ENCODE results near the gene SNRPB. TPM values are rescaled to one million over a fixed set of nuclear protein-coding genes. Genes with fewer than 3 reads are reported as not detected.

Gene SNRPB
- total and polyA plus RNA-seq, 2 donors (not counting 3 experiments of a cell fraction or from before 2014, with no cell fraction given) = 296 to 340 TPM

DNA sequence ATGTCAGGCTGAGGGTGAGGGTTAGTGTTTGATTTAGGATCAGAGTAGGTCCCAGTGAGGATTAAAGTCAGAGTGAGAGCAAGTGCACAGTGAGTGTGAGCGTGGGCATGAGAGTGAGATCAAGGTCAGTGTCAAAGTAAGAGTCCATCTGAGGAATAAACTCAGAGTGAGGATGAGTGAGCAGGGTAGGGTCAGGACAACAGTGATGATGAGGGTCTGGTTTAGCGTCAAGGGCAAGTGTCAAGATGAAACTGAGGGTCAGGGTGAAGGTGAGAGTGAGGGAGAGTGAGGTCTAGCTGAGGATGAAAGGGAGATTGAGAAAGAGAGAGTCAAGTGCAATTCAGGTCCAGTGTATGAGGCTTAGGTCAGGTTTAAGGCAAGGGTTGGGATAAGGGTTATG, 45.8 kb upstream of the SNRPB start:
- ChIA-PET POLR2A (no interaction called here), CTCF (no interaction called here)
- Histone ChIP-seq H3K9me1 (replicated peaks; ENCODE audit: control insufficient read depth, extremely low read depth, insufficient read depth, low read length) (no peaks in the 10 kb centered on the region), H3K79me2 (ENCODE audit: control insufficient read depth, insufficient read depth, low read length) (no peaks in the 10 kb centered on the region), H4K20me1 (replicated peaks; ENCODE audit: control insufficient read depth, extremely low read depth, insufficient read depth, low read length) (no peaks in the 10 kb centered on the region), H3K4me3 (replicated peaks in 1 of 3; ENCODE audit: insufficient read depth in 1 of 3, low read depth in 1 of 3, low read length in 3 of 3) (no peak overlapping the region), H3K27me3 (ENCODE audit: control insufficient read depth in 2 of 2, insufficient read depth in 2 of 2, low read length in 2 of 2) (no peaks in the 10 kb centered on the region), H2AFZ (ENCODE audit: low read depth, low read length) (no peak overlapping the region), H3K9me3 (replicated peaks; ENCODE audit: control insufficient read depth, insufficient read depth, low read length) (no peaks in the 10 kb centered on the region), H3K27ac (ENCODE audit: insufficient read depth, low read depth, low read length) (no peak overlapping the region), H3K36me3 (ENCODE audit: control insufficient read depth in 2 of 2, extremely low read depth in 1 of 2, insufficient read depth in 2 of 2, low read length in 2 of 2) (no peaks in the 10 kb centered on the region), H3K9ac (replicated peaks; ENCODE audit: extremely low read depth, insufficient read depth, low read length) (no peak overlapping the region), H3K4me1 (ENCODE audit: control insufficient read depth, extremely low read depth, insufficient read depth, low read length) (no peaks in the 10 kb centered on the region), H3K4me2 (ENCODE audit: insufficient read depth, low read length) (no peak overlapping the region)
- DNase-seq (ENCODE audit: low read depth, low spot score) = no peak
- intact Hi-C loops (cut with micrococcal nuclease) (no loop called here), dilution Hi-C loops (cut with MboI; ENCODE audit: extremely low pct_ligation_motif_present, low sequenced_read_pairs) (no loop called here)
- TF ChIP-seq FOS (IDR thresholded peaks at IDR 0.05; ENCODE audit: borderline replicate concordance, insufficient read depth, low read length) = no peak
- TF ChIP-seq POLR2AphosphoS5 (IDR thresholded peaks at IDR 0.05; ENCODE audit: insufficient read depth, low read depth, low read length) = no peak
- TF ChIP-seq JUN (IDR thresholded peaks at IDR 0.05; ENCODE audit: borderline replicate concordance, insufficient read depth, insufficient read length, low read depth) = no peak
- no peak for TF ChIP-seq POLR2A (IDR thresholded peaks at IDR 0.05; ENCODE audit: low read depth, low read length)
- TF ChIP-seq, protein P1, sequence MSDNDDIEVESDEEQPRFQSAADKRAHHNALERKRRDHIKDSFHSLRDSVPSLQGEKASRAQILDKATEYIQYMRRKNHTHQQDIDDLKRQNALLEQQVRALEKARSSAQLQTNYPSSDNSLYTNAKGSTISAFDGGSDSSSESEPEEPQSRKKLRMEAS (IDR thresholded peaks at IDR 0.05; ENCODE audit: insufficient read depth, insufficient read length) = no peak
- no peak for TF ChIP-seq GATA2 (IDR thresholded peaks at IDR 0.05; ENCODE audit: insufficient read depth, insufficient read length, low read depth, low read length)
- TF ChIP-seq MYC (IDR thresholded peaks at IDR 0.05; ENCODE audit: low read depth, low read length) = no peak
- TF ChIP-seq, protein P2, sequence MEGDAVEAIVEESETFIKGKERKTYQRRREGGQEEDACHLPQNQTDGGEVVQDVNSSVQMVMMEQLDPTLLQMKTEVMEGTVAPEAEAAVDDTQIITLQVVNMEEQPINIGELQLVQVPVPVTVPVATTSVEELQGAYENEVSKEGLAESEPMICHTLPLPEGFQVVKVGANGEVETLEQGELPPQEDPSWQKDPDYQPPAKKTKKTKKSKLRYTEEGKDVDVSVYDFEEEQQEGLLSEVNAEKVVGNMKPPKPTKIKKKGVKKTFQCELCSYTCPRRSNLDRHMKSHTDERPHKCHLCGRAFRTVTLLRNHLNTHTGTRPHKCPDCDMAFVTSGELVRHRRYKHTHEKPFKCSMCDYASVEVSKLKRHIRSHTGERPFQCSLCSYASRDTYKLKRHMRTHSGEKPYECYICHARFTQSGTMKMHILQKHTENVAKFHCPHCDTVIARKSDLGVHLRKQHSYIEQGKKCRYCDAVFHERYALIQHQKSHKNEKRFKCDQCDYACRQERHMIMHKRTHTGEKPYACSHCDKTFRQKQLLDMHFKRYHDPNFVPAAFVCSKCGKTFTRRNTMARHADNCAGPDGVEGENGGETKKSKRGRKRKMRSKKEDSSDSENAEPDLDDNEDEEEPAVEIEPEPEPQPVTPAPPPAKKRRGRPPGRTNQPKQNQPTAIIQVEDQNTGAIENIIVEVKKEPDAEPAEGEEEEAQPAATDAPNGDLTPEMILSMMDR (IDR thresholded peaks at IDR 0.05; ENCODE audit: extremely low read depth in 1 of 2, insufficient read depth in 1 of 2, low read depth in 1 of 2, low read length in 2 of 2) = no peak
- no peak for TF ChIP-seq EZH2 (IDR thresholded peaks at IDR 0.05; ENCODE audit: borderline replicate concordance, low read depth, low read length, severe bottlenecking)
- no TSS peak for BruUV-seq (replicated peaks)
- no peak for FAIRE-seq

Measured in endothelial cell of umbilical vein (primary cell).